Endothelial cell of umbilical vein (primary cell): ENCODE measurements around the gene ATP5IF1.

ENCODE experiments used
- FOS ChIP-seq: IDR thresholded peaks from 2 replicates; pipeline ENCODE4 v1.6.1; 2011; ENCODE audit warnings: mild to moderate bottlenecking, low read length, moderate library complexity, borderline replicate concordance; ENCODE audit not compliant: insufficient read depth
- POLR2A ChIP-seq: IDR thresholded peaks from 2 replicates; pipeline ENCODE4 v1.6.1; 2012; ENCODE audit warnings: low read depth, mild to moderate bottlenecking, control low read depth, low read length
- POLR2AphosphoS5 ChIP-seq: IDR thresholded peaks from 2 replicates; pipeline ENCODE4 v1.6.1; 2012; ENCODE audit warnings: low read depth, mild to moderate bottlenecking, control low read depth, low read length, moderate library complexity; ENCODE audit not compliant: insufficient read depth
- TF ChIP-seq, protein P1 (sequence below), 2 donors: IDR thresholded peaks; 1 replicate in 1 of 2; 2 replicates in 1 of 2; pipeline ENCODE4 v1.5.1; 2011; ENCODE audit warnings: low read length in 2 of 2, mild to moderate bottlenecking in 2 of 2, moderate library complexity in 2 of 2, control low read depth in 1 of 2, inconsistent platforms in 1 of 2, low read depth in 1 of 2; ENCODE audit not compliant: insufficient read depth in 1 of 2; ENCODE audit errors: extremely low read depth in 1 of 2

DNA sequence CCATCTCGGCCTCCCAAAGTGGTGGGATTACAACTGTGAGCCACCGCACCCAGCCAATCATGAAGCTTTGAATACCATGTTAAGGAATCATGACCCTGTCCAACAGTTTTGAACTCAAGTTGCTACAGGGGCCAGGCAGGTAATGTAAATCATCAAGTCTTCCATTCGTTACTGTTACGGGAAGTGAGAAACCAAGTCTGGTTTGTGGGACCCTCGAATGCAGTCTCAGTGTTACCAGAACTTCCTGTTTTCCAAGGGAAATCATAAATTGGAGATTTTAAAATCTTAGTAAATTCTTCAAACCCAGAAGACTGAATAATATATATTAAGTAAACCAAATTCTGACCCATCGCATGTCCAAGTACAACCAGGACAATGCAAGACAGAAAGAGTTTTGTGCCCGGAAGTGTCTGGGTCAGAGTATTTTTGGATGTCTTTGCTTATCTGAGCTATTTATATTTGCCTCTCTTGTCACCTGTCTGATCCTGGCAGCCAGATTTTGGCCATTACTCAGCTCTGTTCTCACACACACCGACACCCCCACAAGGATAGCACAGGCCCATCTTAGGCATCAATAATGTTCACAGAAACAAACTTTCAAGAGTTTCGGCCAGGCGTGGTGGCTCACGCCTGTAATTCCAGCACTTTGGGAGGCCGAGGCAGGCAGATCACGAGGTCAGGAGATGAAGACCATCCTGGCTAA lies 8.8 kb downstream of the ATP5IF1 start:
- no peak for TF ChIP-seq POLR2AphosphoS5
- no peak for TF ChIP-seq POLR2A
- TF ChIP-seq, protein P1, sequence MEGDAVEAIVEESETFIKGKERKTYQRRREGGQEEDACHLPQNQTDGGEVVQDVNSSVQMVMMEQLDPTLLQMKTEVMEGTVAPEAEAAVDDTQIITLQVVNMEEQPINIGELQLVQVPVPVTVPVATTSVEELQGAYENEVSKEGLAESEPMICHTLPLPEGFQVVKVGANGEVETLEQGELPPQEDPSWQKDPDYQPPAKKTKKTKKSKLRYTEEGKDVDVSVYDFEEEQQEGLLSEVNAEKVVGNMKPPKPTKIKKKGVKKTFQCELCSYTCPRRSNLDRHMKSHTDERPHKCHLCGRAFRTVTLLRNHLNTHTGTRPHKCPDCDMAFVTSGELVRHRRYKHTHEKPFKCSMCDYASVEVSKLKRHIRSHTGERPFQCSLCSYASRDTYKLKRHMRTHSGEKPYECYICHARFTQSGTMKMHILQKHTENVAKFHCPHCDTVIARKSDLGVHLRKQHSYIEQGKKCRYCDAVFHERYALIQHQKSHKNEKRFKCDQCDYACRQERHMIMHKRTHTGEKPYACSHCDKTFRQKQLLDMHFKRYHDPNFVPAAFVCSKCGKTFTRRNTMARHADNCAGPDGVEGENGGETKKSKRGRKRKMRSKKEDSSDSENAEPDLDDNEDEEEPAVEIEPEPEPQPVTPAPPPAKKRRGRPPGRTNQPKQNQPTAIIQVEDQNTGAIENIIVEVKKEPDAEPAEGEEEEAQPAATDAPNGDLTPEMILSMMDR (IDR thresholded peaks at IDR 0.05; ENCODE audit: extremely low read depth in 1 of 2, insufficient read depth in 1 of 2, low read depth in 1 of 2, low read length in 2 of 2) = no peak
- no peak for TF ChIP-seq FOS
